Measurements from ENCODE around the gene LGALS16. TPM values are rescaled to one million over a fixed set of nuclear protein-coding genes. Genes with fewer than 3 reads are reported as not detected.

The LGALS16 gene
- total and polyA plus RNA-seq, 12 donors = not detected

- no peak overlapping the region for H3K27ac ChIP-seq
- WGBS, 2 donors = 76 to 80% methylated on average over 6 of the region's 6 CpGs
- no peak for TF ChIP-seq CTCF (IDR thresholded peaks at IDR 0.05)
These were observed 52.9 kb downstream of the LGALS16 start for GRCh38 chr19:39708594-39708993.

GRCh38 chr19:39709026-39709872 lies 53.5 kb downstream of the LGALS16 start:
- no peak overlapping the region for H3K27ac ChIP-seq
- H3K27me3 ChIP-seq = peaks cover 0 to 19% (median 0%) of the 10 kb centered on the region in 7 donors
- intact Hi-C loops (cut with DNase I) = no loop called here
- TF ChIP-seq CTCF (IDR thresholded peaks at IDR 0.05) = no peak
- peaks cover 0 to 2% (median 0%) of the 10 kb centered on the region in 11 donors for H3K9me3 ChIP-seq
- no peaks in the 10 kb centered on the region for H3K36me3 ChIP-seq
- H3K4me3 ChIP-seq = no peak overlapping the region
- 76 to 81% methylated on average over 5 of the region's 5 CpGs for WGBS, 2 donors
- H3K4me1 ChIP-seq = no peaks in the 10 kb centered on the region
- ATAC-seq (no peak), DNase-seq (no peak)

More at GRCh38 chr19:39708594-39708993, 52.9 kb downstream of the LGALS16 start:
- Histone ChIP-seq H3K9me3 (no peaks in the 10 kb centered on the region), H3K36me3 (no peaks in the 10 kb centered on the region), H3K27me3 (peaks cover 0 to 19% (median 0%) of the 10 kb centered on the region in 7 donors), H3K4me3 (no peak overlapping the region), H3K4me1 (no peaks in the 10 kb centered on the region)
- intact Hi-C loops (cut with DNase I) = no loop called here
- ATAC-seq = no peak
- DNase-seq = no peak

Other genes starting within 250 kb of the LGALS16 start
- 100 to 1,000 TPM in 2 of 10 donors, 10 to 100 TPM in 8; 22.8 to 194 (median 48.1) TPM for gene ZFP36, start 249.1 kb upstream of the LGALS16 start, total RNA-seq
- gene ZFP36, start 249.1 kb upstream of the LGALS16 start, polyA plus RNA-seq = 10 to 100 TPM; 60.2 to 63.2 TPM
- gene PLEKHG2, start 243.2 kb upstream of the LGALS16 start, total RNA-seq = 10 to 100 TPM in 9 of 10 donors, 1 to 10 TPM in 1; 8.3 to 23.1 (median 15.1) TPM
- gene PLEKHG2, start 243.2 kb upstream of the LGALS16 start, polyA plus RNA-seq = 10 to 100 TPM in 1 of 2 donors, 1 to 10 TPM in 1; 6.9 to 22.7 TPM
- 1,000 to 10,000 TPM in 7 of 10 donors, 100 to 1,000 TPM in 3; 936 to 1,726 (median 1,424) TPM for gene RPS16, start 220.0 kb upstream of the LGALS16 start, total RNA-seq
- gene RPS16, start 220.0 kb upstream of the LGALS16 start, polyA plus RNA-seq = 1,000 to 10,000 TPM in 1 of 2 donors, 100 to 1,000 TPM in 1; 974 to 3,280 TPM
- 10 to 100 TPM; 65.0 to 96.6 (median 84.3) TPM for gene SUPT5H, start 210.3 kb upstream of the LGALS16 start, total RNA-seq
- gene SUPT5H, start 210.3 kb upstream of the LGALS16 start, polyA plus RNA-seq = 100 to 1,000 TPM in 1 of 2 donors, 10 to 100 TPM in 1; 56.2 to 149 TPM
- gene TIMM50, start 175.1 kb upstream of the LGALS16 start, total RNA-seq = 100 to 1,000 TPM in 1 of 10 donors, 10 to 100 TPM in 9; 67.3 to 111 (median 78.9) TPM
- 100 to 1,000 TPM; 104 to 160 TPM for gene TIMM50, start 175.1 kb upstream of the LGALS16 start, polyA plus RNA-seq
- gene DLL3, start 157.0 kb upstream of the LGALS16 start, total RNA-seq = not detected
- not detected for gene DLL3, start 157.0 kb upstream of the LGALS16 start, polyA plus RNA-seq
- gene SELENOV, start 140.8 kb upstream of the LGALS16 start, total RNA-seq = not detected
- not detected for gene SELENOV, start 140.8 kb upstream of the LGALS16 start, polyA plus RNA-seq
- gene EID2B, start 123.1 kb upstream of the LGALS16 start, total RNA-seq = 1 to 10 TPM; 2.2 to 4.7 (median 3.5) TPM
- 1 to 10 TPM; 1.8 to 2.8 TPM for gene EID2B, start 123.1 kb upstream of the LGALS16 start, polyA plus RNA-seq
- gene EID2, start 115.8 kb upstream of the LGALS16 start, total RNA-seq = 10 to 100 TPM in 7 of 10 donors, 1 to 10 TPM in 3; 9.0 to 15.5 (median 11.4) TPM
- gene EID2, start 115.8 kb upstream of the LGALS16 start, polyA plus RNA-seq = 10 to 100 TPM; 14.7 to 15.9 TPM
- gene LGALS13, start 53.4 kb upstream of the LGALS16 start, total RNA-seq = not detected
- gene LGALS13, start 53.4 kb upstream of the LGALS16 start, polyA plus RNA-seq = not detected
- not detected for gene LGALS14, start 48.6 kb downstream of the LGALS16 start, total RNA-seq
- gene LGALS14, start 48.6 kb downstream of the LGALS16 start, polyA plus RNA-seq = not detected
- 1 to 10 TPM in 1 of 10 donors, under 1 TPM in 1, not detected in 8; 0.47 to 8.9 TPM for gene CLC, start 82.1 kb downstream of the LGALS16 start, total RNA-seq
- gene CLC, start 82.1 kb downstream of the LGALS16 start, polyA plus RNA-seq = not detected
- not detected for gene LEUTX, start 122.9 kb downstream of the LGALS16 start, total RNA-seq
- not detected for gene LEUTX, start 122.9 kb downstream of the LGALS16 start, polyA plus RNA-seq
- 10 to 100 TPM; 10.1 to 43.5 (median 37.6) TPM for gene DYRK1B, start 178.2 kb downstream of the LGALS16 start, total RNA-seq
- 10 to 100 TPM in 1 of 2 donors, 1 to 10 TPM in 1; 7.3 to 17.3 TPM for gene DYRK1B, start 178.2 kb downstream of the LGALS16 start, polyA plus RNA-seq
- gene FBL, start 190.5 kb downstream of the LGALS16 start, total RNA-seq = 10 to 100 TPM; 52.7 to 95.4 (median 67.4) TPM
- 100 to 1,000 TPM; 102 to 192 TPM for gene FBL, start 190.5 kb downstream of the LGALS16 start, polyA plus RNA-seq